HG03280 (cell line): ENCODE data around the gene NT5DC1.

ENCODE experiments used
- ATAC-seq: cut with Tn5 transposase; IDR thresholded peaks from one replicate; pipeline ENCODE4 v1.9.1; 2021; ENCODE audit warnings: mild to moderate bottlenecking, moderate library complexity; ENCODE audit not compliant: unreplicated experiment

Gene NT5DC1

DNA sequence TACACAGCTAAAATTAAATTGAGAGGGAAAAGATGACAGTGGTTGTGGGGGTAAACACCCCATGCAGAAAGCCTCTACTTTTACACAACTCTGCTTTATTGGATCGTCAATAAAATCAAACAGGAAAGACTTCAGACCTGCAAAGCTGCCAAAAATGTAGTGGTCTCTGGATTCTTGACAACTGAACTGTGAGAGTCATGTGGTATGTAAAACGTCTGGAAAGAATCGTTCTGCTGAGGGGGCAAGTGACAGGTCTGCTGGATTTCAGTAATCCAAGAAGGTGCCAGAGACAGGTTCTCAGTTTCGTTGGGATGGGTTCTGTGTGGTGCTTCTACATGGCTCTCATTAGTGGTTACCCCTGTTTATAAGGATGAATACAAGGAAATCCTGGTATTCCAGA is 89.9 kb downstream of the NT5DC1 start:
- no peak for ATAC-seq

DNA sequence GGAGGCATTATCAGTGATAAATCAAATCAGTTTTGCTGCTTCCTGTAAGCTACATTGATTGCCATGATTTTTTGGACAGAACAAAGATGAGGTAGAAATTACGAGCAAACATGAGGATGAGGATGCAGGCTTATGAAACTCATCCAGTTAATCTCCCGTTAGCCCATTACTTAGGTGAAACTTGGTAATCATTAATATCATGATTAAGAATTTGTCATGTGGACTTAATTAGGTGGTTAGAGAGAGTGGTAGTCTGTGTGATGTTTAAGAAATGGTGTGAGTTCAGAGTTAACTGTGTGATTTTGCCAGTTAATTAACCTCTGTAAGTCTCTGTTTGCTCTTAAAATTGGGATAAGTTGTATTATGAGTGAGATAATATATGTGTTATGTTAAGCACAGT is 91.2 kb downstream of the NT5DC1 start:
- ATAC-seq = no peak

DNA sequence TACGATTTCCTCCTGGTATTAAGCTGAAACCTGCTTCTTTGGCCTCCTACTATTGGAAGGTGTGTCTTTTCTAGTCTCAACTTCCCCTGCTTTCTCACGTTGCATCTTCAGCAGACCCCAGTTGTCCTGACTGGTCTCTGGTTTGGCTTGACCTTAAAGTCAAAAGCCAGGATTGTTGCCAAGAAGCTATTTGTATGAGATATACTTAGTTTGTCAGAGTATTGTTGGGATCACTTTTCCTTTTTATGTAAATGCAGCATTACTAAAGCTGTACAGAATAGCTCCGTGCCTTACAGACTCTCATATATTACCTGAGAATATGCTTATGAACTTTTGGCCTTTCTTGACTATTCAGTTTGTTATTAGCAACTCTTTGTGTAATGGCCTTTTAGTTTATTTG is 92.1 kb downstream of the NT5DC1 start:
- ATAC-seq = no peak

DNA sequence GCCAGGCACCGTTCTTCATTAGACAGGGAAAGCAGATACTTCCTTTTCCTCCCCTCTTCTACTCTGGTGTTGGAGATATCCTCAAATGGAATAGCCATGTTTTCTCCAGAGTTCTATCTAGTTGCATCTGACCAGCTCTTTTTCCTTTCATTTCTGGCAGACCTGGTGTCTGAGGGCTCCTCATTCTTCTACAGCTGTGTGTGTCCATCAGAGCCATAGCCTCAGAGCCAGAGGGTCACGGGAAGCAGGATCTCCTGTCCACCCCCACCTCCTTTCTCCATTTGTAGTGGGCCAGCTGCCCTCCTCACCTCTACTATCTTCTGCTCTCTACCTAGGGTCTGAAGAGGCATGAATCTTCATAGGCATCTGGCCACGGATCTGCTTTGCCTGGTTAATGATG is 96.2 kb downstream of the NT5DC1 start:
- ATAC-seq = no peak

DNA sequence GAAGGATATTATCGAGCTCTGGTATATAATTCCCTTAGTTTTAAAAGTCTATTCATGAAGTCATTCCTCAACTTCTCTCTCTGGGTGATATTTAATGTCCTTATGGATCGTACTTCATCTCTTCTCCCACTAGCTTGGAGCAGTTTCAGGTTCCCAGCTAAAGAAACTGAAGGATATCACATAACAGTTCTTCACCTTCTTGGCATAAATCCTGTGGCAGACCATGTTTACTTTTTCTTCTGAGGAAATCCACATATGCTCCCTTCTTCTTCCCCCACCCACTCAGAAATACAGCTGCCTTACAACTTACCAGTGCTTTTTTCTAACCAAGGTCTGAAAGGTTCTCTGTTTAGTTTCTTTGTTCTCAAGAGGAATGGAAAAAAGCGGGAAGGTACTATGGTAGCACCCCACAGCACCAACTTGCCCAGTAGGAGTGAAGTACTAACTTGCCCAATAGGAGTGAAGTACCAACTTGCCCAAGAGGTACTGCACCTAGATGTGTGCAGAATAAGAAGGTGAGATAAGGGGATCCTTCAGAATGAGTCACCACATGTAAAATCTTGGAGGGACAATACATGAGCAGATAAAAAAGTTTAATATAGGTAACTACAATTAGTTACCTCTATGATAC is 100.1 kb downstream of the NT5DC1 start:
- ATAC-seq = no peak

DNA sequence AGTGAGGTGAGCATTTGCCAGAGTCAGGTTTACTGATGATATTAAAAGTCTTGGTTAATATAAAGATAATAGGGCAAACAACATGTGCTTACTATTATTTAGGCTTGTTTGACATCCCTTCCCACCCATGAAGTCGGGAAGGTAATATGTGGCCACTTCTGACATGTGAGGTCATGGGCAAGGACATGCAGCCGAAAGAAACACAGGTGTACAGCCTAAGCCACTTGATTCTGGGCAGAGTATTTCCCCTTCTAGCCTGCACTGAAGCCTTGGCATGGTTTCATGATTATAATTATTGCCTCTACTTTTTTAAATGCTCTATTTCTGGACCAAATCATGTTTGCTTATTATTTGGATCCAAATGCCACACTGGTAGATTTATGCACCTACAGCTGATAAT is 100.9 kb downstream of the NT5DC1 start:
- no peak for ATAC-seq

DNA sequence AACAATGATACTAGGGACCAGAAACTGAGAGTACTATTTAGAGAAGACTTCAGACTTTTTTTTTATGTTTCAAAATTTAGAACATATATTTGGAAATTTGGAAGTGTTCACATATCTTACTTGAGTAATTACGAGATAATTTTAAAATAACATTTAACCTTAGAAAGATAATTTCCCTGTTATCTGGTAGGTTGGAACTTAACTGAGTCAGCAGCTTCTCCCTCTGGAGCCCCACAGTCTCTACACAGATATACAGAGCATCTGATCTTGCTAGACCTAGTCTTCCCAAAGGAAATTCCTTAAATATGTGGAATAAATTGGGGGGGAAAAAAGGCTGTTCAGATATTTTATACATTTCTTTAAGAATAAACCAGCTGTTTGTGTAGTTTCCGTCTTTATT is 104.6 kb downstream of the NT5DC1 start:
- no peak for ATAC-seq

DNA sequence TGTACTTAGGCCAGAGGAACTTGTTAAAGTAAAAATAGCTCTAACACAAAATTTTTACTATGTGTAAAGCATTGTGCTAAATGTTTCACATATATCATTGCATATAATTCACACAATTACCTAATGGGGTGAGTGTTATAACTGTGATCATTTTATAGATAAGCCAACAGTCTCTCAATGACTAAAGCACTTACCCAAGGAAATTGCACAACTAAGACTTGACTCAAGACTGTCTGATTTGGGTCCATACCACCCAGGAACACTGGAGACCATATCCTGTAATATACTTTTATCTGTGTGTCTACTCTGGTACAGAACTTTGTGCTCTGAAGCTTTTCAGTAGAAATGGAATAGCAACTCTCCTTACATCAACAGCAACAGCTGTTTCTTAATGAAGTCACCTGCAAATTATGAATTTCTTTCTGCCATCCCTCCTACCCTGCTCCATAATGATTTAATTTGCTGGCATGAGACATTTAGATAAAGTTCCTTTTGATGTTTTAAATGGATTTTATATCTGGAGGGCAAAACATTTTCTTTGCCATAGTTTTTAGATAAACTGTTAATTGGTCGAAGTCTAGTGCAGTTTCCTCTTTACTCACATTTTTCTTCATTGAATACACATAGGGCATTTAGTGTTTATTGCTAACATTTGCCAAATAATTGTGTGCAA is 105.7 kb downstream of the NT5DC1 start:
- no peak for ATAC-seq

DNA sequence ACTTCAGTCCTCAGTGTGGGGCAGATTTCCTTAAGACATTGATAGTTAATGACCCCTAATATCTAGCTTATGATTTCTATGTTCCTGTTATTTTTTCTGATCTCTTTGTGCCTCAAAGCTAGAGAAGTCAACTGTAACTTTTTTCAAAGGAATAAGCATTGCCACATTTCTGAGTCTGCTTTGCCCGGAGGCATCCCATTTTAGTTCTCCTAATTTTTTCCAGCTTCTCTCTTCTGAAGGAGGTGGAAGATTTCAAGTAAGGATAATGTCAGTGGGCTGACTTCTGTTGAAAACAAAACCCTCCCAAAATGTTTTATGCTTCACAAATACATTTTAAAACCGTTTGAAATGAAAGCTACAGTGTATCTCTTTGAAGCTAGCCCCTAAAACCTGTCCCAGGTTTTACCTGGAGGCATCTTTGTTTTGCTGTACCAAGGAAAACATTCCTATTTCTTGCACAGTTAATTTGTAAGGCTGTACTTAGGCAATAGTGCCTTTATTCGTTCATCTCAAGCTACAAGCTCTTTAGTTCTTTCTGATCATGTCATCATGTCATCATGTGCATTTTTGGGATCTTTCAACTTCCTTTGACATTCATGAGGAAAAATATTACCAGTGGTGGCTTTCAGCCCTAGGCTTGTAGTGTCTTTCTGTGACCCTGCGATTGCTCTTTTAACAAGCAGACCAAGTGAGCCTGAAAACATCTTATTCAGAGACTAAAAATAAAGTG is 107.6 kb downstream of the NT5DC1 start:
- no peak for ATAC-seq

DNA sequence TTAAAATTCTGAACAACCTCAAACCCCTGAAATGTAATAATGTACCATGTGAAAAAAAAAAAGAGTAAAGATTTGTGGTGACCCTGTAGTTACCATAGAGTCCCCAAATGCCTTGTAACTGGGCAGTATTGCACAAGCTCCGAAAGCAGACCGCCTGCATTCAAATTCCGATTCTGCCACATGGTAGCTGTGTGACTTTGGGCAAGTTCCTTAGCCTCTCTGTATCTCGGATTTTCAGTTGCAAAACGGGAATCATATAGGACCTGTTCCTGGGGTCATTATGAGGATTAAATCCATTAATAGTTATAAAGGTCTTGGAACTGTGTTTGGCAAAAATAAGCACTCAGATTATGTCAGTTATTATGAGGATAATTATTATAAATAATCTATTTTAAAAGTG is 109.7 kb downstream of the NT5DC1 start:
- no peak for ATAC-seq

DNA sequence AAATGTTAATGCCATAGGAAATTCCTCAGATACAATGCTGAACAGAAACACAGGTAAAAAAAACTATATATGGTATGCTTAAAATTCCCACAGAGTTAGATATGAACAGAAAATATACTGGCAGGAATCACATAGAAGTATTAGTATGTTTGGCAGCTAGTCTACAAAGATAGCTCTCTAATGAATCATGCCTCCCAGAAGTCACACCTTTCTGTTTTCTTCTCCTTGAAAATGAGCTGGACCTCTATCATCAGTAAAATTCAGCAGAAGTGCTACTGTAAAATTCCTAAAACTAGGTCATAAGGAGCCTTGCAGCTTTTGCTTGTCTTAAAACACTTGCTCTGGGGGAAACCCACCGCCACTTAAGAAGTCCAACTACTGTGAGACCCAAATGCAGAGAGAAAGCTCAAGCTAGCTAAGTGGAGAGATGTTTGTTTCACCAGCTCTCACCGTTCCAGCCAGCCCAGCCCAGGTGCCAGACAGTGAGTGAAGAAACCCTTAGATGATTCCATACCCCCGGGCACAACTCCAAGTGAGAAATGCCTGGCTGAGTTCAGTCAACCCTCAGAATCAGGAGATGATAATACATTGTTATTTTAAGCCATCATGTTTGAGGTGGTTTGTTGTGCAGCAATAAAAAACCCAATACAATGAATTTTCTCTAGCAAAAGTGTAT is 110.2 kb downstream of the NT5DC1 start:
- ATAC-seq = no peak

DNA sequence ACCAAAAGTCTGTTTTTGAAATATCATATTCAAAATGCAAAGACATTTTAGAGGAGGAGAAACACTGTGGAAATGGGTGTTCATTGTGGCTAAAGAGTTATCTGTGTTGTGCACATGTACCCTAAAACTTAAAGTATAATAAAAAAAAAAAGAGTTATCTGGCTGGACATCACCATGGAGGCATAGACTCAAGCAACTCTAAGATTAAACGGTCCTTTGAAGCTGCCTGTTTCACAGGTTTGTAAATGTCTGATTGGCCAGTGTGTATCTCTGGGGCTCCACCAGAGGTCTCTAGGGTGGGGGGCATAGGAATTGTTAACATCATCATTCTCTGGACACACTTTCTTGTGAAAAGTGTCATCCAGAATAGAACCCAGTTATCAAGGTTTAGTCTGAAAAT is 114.0 kb downstream of the NT5DC1 start:
- ATAC-seq = no peak

DNA sequence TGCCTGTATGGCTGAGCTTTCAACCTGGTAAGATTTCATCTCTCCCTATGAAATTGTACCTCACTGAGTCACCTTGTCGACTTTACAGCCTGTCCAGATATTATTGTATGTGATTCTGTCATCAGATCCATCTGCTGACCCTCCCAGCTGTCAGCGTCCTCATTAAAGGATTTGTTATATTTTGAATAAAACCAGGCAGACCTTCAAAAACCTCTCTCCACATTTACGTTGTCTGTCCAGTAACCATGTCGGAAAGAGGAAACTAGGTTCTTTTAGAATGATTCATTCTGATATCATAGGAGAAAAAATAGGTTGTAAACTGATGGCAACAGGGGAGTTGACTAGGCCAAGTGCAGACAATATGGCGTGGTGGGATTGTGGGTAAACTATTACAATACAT is 114.8 kb downstream of the NT5DC1 start:
- no peak for ATAC-seq

DNA sequence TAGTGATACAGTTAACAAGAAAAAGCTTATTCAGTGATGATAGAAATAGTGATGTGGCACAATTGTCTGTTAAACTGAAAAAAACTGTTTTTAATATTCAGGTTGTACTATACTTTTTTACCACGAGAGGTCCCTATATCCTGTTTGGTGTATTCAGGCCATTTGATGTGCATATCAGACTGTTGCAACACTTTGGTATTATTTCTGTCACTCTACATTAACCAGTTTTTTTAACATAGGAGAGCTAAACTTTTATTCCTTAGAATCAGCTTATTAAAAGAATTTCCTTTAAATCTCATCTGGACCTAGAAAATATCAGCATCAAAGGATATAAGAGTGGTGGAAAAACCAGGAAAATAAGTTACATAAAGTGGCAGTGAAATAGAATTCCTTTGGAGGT is 116.4 kb downstream of the NT5DC1 start:
- ATAC-seq = peak; percentile 64

DNA sequence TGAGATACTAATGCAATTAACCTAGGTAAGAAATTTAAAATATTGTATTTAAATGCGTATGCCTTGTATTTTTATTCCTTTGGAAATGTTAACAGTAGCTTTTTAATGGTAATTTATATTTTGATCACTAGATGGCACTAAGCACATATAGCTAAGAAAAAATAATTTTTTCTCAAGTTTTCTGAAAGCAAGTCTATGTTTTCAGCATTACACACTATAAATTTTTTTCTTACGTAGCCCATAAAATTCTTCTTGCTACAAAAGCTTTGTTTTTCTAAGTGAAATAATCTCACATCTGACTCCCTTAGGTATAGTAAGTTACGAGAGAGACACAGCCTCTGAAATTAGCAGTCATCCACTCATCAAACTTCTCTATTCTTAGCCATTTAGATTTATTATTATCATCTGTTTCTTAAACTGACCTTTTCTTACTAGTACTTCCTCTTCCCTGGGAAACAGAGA is 117.5 kb downstream of the NT5DC1 start:
- ATAC-seq = no peak

DNA sequence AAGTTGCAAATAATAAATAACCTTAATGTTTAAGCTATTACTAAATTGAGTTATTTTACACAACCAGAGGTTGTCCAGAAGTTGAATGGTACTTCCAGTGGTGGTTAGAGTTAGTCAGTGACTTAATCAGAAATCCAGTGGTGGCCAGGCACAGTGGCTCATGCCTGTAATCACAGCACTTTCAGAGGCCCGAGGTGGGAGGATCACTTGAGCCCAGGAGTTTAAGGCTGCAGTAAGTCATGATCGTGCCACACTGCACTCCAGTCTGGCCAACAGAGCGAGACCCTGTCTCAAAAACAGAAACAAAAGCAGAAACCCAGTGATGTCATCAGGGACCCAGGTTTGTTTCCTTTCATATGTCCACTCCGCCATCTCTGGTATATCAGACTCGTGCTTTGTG is 118.2 kb downstream of the NT5DC1 start:
- ATAC-seq = no peak

DNA sequence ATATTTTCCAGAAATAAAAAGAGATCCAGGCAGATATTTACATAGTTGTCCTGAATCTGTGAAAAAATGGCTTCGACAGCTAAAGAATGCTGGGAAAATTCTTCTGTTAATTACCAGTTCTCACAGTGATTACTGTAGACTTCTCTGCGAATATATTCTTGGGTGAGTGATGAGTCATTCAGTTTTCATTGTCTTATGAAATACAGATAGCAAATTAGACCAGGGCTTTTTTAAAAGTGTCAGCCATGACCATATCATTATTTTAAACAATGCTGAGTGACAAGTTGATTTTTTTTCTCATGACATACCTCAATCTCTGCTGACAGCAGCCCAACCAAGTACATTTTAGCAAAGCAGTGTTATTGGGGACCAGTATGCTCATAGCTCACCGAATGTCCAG is 120.4 kb downstream of the NT5DC1 start:
- no peak for ATAC-seq

DNA sequence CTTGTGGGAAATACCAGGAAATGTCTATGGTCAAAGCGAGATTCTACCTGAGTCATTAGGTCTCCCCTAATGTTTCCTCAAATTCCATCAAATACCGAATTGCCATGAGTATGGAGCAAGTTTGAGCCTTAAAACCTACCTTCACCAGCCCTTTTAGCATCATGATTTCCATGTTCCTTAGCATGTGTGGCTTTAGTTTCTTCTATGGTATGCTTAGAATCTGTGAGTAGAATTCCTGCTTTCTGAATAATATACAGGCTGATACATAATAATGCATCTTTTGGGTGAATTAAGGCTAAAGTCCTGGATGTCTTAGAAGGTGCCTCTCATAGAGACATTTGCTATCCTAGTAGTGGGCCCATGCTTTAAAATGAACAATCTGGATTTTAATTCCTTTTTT is 121.3 kb downstream of the NT5DC1 start:
- ATAC-seq = no peak

DNA sequence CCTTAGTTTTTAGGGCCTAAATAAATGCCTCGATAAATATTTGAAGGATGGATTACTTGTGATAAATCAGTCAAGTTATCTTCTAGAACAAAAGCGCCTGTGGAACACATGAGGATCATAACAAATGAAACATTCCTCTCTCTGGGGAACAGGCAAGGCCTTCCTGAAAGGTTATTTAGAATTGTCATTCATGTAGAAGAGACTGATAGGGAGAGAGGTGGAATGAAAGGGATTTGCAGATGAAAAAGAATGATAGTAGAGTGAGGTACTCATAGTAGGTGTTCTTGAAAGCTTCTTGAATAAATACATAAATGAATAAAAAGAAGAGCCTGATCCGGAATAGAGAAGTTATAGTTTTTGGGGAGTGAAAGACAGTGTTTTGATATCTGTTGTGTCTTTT is 122.7 kb downstream of the NT5DC1 start:
- no peak for ATAC-seq

DNA sequence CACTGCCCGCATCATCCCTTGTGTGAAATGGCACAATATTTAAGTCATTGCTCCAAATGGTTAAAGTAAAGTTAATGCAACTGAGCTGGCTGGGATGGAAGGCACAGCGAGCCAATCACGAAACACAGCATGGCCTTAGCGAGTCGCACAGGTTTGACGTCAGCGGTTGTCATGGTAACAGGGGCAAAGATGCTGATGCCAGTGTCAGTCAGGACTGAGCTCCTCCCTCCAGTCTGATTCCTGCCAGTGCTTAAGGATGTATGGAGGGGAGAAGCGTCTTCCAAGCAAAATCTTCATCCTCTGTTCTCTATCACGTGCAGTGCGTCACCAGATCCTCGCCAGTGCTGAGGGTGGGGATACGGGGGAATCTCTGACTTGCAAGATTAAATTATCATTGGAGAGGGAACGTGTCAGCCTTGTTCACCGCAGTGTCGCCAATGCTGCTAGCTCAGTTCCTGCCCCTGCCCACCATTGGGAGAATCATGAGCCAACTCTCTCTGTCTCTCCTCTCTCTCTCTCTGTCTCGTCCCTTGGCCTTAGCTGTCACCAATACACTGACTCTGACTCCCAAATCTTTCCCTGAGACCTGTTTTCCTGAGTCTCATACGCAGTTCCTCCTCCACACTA is 128.7 kb downstream of the NT5DC1 start:
- ATAC-seq = no peak

DNA sequence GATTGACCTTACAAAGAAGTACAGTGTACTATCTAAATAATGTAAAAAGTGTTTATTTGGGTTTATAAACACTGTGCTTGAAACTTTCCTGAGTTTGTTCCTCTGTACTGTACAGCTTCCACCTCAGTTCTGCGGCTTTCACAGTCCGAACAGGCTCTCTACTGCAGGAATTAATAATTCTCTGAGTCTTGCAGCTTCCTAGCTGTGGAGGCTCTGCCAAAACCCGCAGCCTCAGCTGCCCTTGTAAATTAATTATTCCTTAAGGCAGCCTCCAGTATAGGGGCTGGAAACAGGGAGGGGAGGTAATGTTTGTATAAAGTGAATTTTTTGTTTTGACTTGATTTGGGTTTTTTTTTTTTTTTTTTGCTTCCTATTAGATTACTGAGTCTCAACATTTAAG is 134.0 kb downstream of the NT5DC1 start:
- ATAC-seq = no peak
